NCI-H2107 treated with DMSO at 0.1 percent for 48 hours (cell line): Measurements from ENCODE around the gene ZNF346.

Source experiments
- DNase-seq: peaks from one replicate; lab custom pipeline; 2025; ENCODE audit not compliant: unreplicated experiment; lab: John Stamatoyannopoulos, UW

The ZNF346 gene

DNA sequence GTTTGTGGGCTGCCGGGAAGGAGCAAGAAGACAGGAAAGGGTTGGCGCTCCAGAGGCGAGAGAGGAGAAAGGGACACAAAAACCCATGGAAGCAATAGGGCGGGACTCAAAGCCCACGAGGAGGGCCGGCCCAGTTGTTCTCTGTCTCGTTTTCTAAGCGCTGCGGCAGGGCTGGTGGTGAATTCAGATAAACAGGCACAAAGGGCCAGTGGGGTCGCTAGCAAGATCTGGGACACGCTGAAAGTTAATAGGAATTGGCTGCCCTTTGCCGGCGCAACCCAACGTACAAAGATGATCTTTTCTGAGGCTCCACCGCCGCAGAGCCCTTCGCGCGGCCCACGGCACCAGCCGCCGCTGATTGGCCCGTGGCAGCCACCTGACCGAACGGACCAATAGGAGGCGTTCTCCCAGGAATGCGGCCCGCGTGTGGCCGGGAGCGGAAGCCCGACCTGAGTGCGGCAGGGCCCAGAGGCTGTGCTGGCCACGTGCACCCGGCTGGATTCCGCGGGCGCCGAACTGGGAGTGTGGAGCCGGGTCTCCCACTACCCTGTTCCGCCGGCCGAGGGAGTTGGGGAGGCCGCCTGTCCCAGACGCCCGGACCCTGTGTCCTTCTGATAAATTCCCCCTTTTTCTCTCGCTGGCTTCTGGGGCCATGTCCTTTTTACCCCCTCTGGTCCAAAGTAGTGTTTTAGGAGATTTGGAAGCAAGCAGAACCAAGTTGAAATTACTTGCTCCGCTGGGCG lies 94.3 kb downstream of the ZNF346 start:
- DNase-seq, result no peak

DNA sequence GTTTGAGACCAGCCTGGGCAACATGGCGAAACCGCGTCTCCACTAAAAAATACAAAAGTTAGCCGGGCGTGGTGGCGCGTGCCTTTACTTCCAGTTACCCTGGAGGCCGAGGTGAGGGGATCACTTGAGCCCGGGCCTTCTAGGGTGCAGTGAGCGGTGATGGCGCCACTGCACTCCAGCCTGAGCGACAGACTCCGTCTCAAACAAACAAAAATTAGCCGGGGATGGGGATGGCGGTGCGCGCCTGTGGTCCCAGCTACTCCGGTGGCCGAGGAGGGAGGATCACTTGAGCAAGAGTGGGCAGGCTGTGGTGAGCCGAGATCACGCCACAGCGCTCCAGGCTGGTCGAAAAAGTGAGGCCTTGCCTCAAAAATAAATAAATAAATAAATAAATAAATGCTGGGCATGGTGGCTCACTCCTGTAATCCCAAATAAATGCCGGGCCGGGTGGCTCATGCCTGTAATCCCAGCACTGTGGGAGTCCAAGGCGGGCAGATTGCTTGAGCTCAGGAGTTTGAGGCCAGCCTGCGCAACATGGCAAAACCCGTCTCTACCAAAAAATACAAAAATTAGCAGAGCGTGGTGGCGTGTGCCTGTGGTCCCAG lies 95.0 kb downstream of the ZNF346 start:
- no peak for DNase-seq

DNA sequence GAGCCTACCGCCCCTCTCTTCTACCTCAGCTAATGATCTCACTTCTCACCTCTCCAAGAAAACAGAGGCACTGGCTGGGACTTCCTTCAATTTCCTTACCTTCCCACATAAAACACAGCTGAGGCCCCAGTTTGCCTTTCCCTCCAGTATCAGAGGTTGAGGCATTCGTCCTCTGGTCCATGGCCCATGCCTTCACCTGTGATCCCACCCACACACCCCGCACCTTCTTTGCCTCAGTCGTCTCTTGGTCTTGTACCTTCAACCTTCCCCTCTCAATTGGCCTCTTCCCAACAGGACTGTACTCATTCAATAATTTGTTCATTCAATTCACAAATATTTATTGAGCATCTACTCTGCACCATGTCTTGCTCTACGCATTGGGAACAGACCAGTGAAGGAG lies 100.1 kb downstream of the ZNF346 start:
- DNase-seq, result no peak

DNA sequence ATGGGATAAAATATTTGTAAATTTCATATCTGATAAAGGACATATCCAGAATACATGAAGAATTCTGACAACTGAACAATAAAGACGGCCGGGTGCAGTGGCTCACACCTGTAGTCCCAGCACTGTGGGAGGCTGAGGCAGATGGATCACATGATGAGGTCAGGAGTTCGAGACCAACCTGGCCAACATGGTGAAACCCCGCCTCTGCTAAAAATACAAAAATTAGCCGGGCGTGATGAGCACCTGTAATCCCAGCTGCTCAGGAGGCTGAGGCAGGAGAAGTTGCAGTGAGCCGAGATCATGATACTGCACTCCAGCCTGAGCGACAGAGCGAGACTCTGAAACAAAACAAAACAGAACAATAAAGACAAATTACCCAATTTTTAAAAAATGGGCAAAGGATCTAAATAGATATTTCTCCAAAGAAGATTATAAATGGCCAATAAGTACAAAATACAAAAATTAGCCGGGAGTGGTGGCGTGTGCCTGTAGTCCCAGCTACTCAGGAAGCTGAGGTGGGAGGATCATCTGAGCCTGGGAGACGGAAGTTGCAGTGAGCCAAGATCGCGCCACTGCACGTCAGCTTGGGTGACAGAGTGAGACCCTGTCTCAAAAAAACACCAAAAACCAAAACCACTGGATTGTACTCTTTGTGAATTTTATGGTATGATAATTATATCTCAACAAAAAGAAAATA lies 101.4 kb downstream of the ZNF346 start:
- no peak for DNase-seq

DNA sequence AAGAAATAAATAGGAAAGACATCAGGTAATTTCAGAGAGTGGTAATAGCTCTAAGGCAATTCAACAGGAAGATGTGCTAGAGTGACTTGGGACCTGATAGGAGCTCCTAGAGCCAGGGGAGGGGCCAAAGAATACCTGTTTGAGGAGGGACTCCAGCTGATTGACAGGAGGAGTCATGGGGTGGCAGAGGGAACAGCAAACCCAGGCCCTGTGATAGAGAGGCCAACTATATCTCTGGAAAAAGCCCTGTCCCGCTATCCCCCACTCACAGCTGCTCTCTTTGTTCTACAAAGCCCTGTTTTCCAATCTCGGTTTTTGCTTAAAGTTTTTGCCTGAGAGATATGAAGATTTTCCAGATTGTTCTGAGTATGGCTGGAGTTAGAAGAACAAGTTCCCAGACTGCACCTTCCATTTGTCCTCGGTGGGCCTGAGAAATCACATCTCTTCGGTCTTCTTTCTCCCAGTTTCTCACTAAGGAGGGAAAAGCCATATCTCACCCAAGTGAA lies 102.0 kb downstream of the ZNF346 start:
- DNase-seq, result no peak

DNA sequence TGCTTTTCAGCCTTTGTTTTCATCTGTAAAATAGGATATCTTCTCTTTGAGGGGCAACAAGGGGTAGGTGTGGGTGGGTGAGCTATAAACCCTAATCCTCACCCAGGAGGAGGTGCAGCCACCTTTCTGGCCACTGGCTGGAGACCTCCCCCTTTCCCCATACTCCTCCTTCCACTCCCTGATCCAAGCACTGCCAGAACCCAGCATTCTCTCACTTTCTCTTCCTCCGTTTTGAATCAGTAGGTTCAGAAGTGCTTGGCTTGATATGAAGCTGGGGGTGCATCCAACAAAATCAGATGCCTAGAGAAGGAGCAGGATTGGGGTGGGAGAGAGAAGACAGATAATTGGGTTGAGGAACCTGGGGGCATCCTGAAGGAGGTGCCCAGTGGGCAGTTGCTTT lies 104.3 kb downstream of the ZNF346 start:
- DNase-seq, result no peak

DNA sequence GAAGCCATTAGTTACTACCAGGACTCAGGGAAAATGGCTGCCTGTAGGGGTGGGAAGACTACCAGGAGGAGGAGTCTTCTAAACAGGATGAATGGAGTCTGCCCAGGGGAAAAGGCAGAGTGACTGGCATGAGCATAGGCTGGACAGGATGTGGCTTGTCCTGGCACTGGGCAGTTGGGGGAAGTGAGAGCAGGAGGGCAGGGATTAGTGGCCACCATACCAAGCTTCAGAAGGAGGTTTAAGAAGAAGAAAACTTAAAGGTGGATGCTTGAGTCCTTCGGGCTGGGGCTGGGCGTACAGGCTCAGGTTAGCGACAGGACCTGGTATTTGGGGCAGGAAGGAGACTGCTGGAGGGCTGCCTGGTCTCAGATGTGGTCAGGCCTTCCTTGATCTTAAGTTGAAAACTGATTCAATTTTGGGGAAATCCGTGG lies 106.1 kb downstream of the ZNF346 start:
- no peak for DNase-seq

DNA sequence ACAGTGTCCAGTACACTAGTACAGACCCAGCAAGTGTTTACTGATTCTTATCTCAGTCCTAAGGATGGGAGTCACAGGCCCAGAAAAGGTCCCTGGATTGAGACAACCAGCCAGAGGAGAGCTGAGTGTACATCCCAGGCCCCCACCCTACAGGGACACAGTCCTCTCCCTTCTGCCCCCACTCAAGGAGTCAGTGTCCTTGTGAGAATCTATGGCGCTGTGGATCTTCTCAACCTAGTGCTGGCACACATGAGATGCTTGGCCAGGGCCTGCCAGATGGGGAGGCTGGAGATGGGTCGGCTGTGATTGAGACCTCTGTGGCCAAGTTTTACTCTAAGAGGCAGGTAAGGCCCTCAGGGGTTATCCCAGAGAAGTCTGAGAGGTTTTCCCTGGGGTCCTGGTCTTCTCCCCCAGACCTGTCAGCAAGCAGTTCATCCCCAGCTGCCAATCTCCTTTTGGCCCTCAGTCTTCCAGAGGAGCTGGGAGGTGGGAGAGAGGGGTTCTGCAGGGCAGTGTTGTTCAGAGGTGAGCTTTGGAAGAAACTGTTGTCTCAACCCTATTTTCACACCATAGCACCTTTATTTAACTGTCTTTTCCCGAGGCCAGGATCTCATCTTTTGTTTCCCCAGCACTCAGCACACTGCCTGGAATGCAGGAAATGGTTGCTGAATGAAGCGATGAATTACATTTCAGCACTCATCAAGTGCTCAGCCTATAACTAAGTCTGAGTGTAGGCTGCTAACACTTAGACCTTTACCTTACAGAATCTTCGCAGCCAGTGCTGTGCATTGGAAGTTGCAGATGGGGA lies 107.9 kb downstream of the ZNF346 start:
- DNase-seq, result no peak
